GM06990 (cell line): ENCODE results near the gene DAB2IP.

Experiments used
- DNase-seq: peaks from one replicate; pipeline ENCODE4 v3.0.0-alpha.2; 2011; ENCODE audit not compliant: insufficient read length; ENCODE audit errors: extremely low read depth
- H3K27me3 ChIP-seq: replicated peaks from 2 replicates; pipeline ENCODE4 v1.6.0; 2011; ENCODE audit warnings: low read length; ENCODE audit not compliant: control insufficient read depth, insufficient read depth
- H3K36me3 ChIP-seq: 2 replicates; pipeline ENCODE4 v1.5.1; 2011; ENCODE audit warnings: low read length; ENCODE audit not compliant: control insufficient read depth, insufficient read depth
- H3K4me3 ChIP-seq: replicated peaks from 2 replicates; pipeline ENCODE4 v1.5.1; 2011; ENCODE audit warnings: low read depth, mild to moderate bottlenecking, control low read depth, low read length
- CTCF ChIP-seq: IDR thresholded peaks from 2 replicates; pipeline ENCODE4 v1.5.1; 2011; ENCODE audit warnings: low read length, control low read depth, mild to moderate bottlenecking, inconsistent platforms; ENCODE audit not compliant: insufficient read depth, poor library complexity, severe bottlenecking

DAB2IP gene

GRCh38 chr9:121771851-121772599, 120.6 kb downstream of the DAB2IP start:
- no peaks in the 10 kb centered on the region for H3K36me3 ChIP-seq
- no peaks in the 10 kb centered on the region; the same call in 1 of the 2 replicates for H3K27me3 ChIP-seq
- no peak for TF ChIP-seq CTCF
- no peak for DNase-seq
- no peak overlapping the region for H3K4me3 ChIP-seq

GRCh38 chr9:121772600-121773285, 121.3 kb downstream of the DAB2IP start:
- Histone ChIP-seq H3K27me3 (no peaks in the 10 kb centered on the region; the same call in 1 of the 2 replicates), H3K36me3 (no peaks in the 10 kb centered on the region)
- TF ChIP-seq CTCF: no peak

GRCh38 chr9:121773286-121773953, 122.0 kb downstream of the DAB2IP start:
- Histone ChIP-seq H3K36me3 (no peaks in the 10 kb centered on the region), H3K27me3 (no peaks in the 10 kb centered on the region; the same call in 1 of the 2 replicates), H3K4me3 (no peak overlapping the region)
- DNase-seq: no peak
- TF ChIP-seq CTCF: no peak

More at GRCh38 chr9:121772600-121773285, 121.3 kb downstream of the DAB2IP start:
- no peak for DNase-seq
- H3K4me3 ChIP-seq: no peak overlapping the region

GRCh38 chr9:121773954-121774714, 122.7 kb downstream of the DAB2IP start:
- Histone ChIP-seq H3K27me3 (no peaks in the 10 kb centered on the region), H3K36me3 (no peaks in the 10 kb centered on the region), H3K4me3 (no peak overlapping the region)
- no peak for TF ChIP-seq CTCF
- DNase-seq: no peak

- no peak overlapping the region for H3K4me3 ChIP-seq
- H3K27me3 ChIP-seq: no peaks in the 10 kb centered on the region
- no peaks in the 10 kb centered on the region for H3K36me3 ChIP-seq
- no peak for DNase-seq
- peak; percentile 11 for TF ChIP-seq CTCF
These were observed 123.5 kb downstream of the DAB2IP start for GRCh38 chr9:121774715-121775613.
